Esophagus muscularis mucosa (tissue), 4 donors: ENCODE data around the gene SIGLEC15.

Source experiments
- EP300 ChIP-seq: sonication (generic); formaldehyde crosslinking; IDR thresholded peaks from one replicate; pipeline ENCODE4 v1.6.1; 2017; ENCODE audit warnings: antibody characterized with exemption
- POLR2A ChIP-seq: fragments of 450-650 bp; IDR thresholded peaks from one replicate; pipeline ENCODE4 v1.6.1; 2017; ENCODE audit warnings: antibody characterized with exemption, moderate library complexity, mild to moderate bottlenecking, low read depth
- TF ChIP-seq, protein P1 (sequence below), 3 experiments: fragments of 200-600 bp in 2 of 3; fragments of 450-650 bp in 1 of 3; sonication (generic) in 2 of 3; IDR thresholded peaks; one replicate each; pipeline ENCODE4 v1.5.1; 2017 to 2019; ENCODE audit warnings: antibody characterized with exemption in 3 of 3, mild to moderate bottlenecking in 2 of 3, moderate library complexity in 1 of 3

DNA sequence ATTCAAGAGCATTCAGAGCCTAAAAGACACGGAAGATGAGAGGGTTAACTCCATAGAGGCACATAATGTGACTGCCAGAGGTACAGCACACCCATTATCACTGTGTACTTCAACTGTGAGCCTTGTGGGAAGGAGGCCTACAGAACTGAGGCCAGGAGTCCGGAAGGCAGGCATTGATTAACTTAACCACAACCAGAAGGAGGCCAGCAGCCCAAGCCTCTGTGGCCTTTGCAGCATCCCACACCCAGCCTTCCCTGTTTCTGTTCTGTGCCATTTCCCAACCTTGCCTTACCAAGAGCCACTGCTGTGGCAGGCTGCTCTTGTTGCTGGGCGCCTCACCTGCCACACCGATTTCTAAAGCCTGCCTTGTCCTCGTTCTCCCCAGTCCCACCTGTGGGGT, 27.2 kb downstream of the SIGLEC15 start:
- TF ChIP-seq, protein P1, sequence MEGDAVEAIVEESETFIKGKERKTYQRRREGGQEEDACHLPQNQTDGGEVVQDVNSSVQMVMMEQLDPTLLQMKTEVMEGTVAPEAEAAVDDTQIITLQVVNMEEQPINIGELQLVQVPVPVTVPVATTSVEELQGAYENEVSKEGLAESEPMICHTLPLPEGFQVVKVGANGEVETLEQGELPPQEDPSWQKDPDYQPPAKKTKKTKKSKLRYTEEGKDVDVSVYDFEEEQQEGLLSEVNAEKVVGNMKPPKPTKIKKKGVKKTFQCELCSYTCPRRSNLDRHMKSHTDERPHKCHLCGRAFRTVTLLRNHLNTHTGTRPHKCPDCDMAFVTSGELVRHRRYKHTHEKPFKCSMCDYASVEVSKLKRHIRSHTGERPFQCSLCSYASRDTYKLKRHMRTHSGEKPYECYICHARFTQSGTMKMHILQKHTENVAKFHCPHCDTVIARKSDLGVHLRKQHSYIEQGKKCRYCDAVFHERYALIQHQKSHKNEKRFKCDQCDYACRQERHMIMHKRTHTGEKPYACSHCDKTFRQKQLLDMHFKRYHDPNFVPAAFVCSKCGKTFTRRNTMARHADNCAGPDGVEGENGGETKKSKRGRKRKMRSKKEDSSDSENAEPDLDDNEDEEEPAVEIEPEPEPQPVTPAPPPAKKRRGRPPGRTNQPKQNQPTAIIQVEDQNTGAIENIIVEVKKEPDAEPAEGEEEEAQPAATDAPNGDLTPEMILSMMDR (IDR thresholded peaks at IDR 0.05) = no peak
- TF ChIP-seq POLR2A = no peak
- no peak for TF ChIP-seq EP300
